Left ventricle myocardium superior (tissue), 1 donor: Measurements from ENCODE around the gene NEDD1. TPM values are rescaled to one million over a fixed set of nuclear protein-coding genes. Genes with fewer than 3 reads are reported as not detected.

Experiments
- ATAC-seq: fragments of 200-7000 bp; cut with Tn5 transposase; one replicate; pipeline ENCODE4 v1.9.1; 2020; ENCODE audit warnings: mild to moderate bottlenecking, moderate library complexity
- DNase-seq: peaks from one replicate; pipeline ENCODE4 v3.0.0-alpha.2; 2020
- intact Hi-C: fragments of 100-400 bp; cut with micrococcal nuclease; formaldehyde crosslinking; loops from one replicate; pipeline ENCODE4 v1.11.0; 2022
- total RNA-seq: library from RNA; stranded (reverse); fragmentation: NEBNext Ultra II Directional; extraction: Animal tissue kit (Norgen Biotek cat#: 25700); gene quantifications from one replicate; pipeline ENCODE4 v1.2.1, GENCODE V29; 2021
- donor health status: DM: no; HTN: yes; CAD: no; lungs with severe emphysema.

The NEDD1 gene
- total RNA-seq, 1 donor from 2014 or later, result 14.3 TPM

DNA sequence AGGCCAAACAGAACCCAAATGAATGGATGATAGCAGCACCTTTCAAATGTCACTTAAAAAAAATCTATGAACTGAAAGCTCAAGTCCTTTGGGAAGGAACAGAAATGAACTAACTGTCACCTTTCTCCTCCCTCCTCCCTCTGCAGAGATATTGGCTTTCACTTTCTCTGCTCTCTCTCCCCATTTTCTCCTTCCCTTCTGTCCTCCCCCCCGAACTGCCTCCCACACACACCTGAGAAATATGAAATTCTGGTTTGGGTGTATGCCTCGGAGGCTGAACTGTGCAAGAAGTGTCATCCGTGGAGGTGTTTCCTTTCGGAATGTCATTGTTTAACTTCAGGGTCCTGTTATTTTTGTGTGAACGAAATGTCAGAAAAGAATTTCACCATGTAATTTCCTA is 87.8 kb downstream of the NEDD1 start:
- DNase-seq (no peak), ATAC-seq (no peak)
- intact Hi-C loops, result no loop called here

DNA sequence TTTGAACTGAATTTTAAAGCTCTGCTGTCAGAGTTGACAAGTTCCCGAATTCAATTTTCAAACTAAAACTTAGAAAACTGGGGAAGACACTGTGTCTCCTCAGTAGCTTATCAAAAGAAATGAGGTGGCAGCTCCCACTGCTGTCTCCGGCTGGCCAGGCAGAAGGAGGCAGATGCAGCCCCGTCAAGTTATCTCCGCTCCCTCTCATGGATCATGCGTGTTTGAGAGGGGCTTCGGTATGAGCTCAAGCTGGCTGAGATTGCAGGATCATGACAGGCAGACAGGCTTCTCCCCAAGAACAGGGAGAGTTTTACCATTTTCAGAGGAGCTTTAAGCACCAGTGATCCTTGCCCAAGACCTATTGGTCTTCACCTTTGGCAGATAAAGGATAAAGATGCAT is 88.8 kb downstream of the NEDD1 start:
- ATAC-seq (no peak), DNase-seq (no peak)
- intact Hi-C loops, result no loop called here

DNA sequence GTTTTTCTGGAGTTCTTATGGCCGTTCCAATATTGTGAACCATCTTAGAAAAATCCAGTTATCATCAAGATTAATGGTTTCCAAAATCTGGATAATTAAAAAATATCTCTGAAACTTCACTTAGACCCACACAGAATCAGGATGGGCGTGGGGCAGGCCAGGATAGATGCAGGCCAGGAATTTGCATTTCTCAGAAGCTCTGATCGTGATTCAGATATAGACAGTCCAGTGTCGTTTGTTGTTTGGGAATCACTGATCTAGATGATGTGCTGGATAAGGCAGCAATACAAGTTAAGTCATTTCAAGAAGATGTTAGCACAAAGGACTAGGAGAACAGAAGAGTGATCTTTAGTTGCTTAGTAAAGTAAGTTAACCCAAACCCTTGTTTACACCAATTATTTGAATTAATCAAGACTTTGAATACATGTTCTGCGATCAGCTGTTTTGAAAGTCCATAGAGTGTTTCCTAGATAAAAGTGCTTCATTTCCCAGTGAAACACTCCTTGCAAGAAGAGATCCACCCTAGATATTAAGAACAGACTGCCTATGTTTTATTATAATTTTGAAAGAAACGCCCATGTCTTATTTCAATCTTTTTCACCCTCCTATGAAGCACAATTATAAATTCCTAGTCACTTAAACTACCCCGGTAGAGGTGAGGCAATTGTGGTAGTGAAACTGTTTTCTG is 90.9 kb downstream of the NEDD1 start:
- intact Hi-C loops, result no loop called here
- no peak for DNase-seq
- no peak for ATAC-seq

DNA sequence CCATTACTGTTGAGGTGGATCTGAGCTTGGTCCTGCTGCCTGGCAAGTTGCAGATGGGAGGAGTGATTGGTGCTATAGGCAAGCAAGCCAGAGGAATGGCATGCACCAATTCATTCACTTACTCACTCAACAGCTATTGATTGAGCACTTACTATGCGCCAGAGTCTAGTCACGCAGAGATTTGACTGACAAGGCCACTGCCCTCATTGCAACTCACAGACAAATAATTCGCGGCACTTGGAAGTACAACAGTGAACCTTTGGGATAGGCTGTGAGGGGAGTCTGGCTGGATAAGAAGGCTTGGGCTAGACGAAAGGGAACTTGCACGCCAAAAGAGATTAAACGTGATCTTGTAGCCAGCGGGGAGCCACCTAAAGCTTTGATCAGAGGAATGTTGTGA is 96.2 kb downstream of the NEDD1 start:
- intact Hi-C loops, result no loop called here
- ATAC-seq (no peak), DNase-seq (no peak)
